ENCODE data around the gene SYNDIG1. TPM values are rescaled to one million over a fixed set of nuclear protein-coding genes. Genes with fewer than 3 reads are reported as not detected.

SYNDIG1 gene
- total RNA-seq, 4 donors from 2014 or later: not detected

DNA sequence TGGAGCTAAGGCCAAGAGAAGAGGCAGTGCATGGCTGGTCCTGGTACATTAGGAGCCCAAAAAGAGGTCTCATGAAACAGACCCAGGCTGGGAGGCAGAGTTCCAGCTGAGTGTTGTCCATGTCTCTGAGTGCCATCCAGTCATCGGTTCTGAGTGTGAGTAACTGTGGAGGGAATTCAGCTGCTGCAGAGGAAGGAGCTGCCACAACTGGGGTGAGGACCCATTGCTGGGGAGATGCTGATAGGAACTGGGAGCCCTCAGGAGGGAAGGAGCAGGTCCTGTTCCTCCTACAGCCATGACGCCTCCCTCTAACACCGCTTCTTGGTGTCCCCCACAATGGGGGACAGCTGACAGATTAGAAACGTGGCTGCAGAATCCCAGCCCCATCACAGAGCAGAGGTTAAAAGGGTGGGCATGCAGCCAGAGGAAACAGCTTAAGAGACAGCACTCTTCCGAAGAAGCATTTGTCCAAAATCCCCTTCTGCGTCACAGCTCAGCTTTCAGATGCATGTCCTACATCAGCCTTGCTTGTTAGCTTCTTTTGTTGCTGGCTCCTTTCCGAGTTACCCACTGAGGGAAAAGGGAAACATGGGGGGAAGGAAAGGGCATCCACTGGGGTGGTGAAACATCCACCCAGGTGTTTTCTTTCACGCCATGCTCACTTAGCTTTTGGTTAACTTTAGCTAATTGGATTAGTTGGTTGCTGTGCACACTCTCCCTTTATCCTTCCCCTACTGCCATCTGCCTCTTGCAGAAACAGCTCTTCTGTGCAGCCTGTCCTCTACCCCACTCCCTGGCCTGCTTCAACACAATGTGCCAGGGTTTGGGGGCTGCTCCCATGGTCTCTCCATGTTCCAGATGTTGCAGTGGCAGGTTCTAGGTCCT is 239.2 kb downstream of the SYNDIG1 start:
- intact Hi-C loops (cut with DNase I): no loop called here
- TF ChIP-seq POLR2A (IDR thresholded peaks at IDR 0.05) (no peak), CTCF (IDR thresholded peaks at IDR 0.05) (no peak)
- Histone ChIP-seq H3K4me3 (no peak overlapping the region), H3K9me3 (peaks cover 0 to 3% (median 0%) of the 10 kb centered on the region in 3 donors), H3K4me1 (no peaks in the 10 kb centered on the region), H3K27ac (no peak overlapping the region), H3K36me3 (no peaks in the 10 kb centered on the region), H3K27me3 (no peaks in the 10 kb centered on the region)
- WGBS, 2 donors: 67 to 68% methylated on average over 6 to 8 of the region's 8 CpGs
- no peak for DNase-seq
